T-helper 1 cell treated with Interleukin-12 subunit alpha and Interleukin-12 subunit beta and Interleukin-4 antibody, amounts not matched to agents 30 ng/mL and 1 ng/mL, for 36 hours (primary cell): ENCODE measurements around the gene AK8. TPM values are rescaled to one million over a fixed set of nuclear protein-coding genes. Genes with fewer than 3 reads are reported as not detected.

Experiments used
- intact Hi-C: fragments of 100-400 bp; cut with micrococcal nuclease; formaldehyde crosslinking; loops from one replicate; pipeline ENCODE4 v1.15.1; 2024
- total RNA-seq: library from RNA; stranded (reverse); gene quantifications from 2 replicates; pipeline ENCODE4 v1.2.3, GENCODE V29; 2022

AK8 gene
- total RNA-seq, 1 donor from 2014 or later = not detected

GRCh38 chr9:132887181-132888120 lies 9.4 kb upstream of the AK8 start:
- intact Hi-C loops = no loop called here

- intact Hi-C loops = no loop called here
These were observed 8.2 kb upstream of the AK8 start for GRCh38 chr9:132886334-132886725.

DNA sequence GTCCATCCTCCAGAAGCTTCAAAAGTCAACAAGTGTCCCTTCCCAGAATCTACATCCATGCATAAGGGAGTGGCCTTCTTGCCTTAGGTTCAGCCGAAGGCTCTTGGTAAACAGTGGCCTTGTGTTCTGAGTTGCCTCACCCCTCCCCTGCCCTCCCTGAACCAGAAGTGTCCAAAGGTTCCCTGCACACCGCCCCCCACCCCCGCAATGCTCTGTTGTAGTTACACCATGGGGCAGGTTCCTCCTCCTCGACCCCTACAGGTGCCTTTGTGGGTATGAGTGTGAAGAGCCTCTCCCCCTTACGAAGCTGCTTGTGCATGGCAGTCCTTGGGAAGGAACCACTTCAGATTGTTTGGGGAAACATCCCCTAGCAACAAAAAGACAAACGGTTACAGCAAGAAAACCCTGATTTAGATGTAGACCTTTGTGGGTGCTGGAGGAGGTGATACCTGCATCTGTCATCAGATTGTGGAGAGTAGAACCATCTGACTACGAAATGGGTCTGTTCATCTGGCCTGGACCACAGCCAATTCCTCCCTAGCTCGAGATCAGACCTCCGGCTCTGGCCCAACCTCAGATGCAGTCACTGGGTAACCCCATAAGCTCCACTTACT lies 7.7 kb upstream of the AK8 start:
- intact Hi-C loops = no loop called here

GRCh38 chr9:132883349-132884294 lies 5.5 kb upstream of the AK8 start:
- intact Hi-C loops = no loop called here

GRCh38 chr9:132882616-132883015 lies 4.5 kb upstream of the AK8 start:
- intact Hi-C loops = no loop called here

DNA sequence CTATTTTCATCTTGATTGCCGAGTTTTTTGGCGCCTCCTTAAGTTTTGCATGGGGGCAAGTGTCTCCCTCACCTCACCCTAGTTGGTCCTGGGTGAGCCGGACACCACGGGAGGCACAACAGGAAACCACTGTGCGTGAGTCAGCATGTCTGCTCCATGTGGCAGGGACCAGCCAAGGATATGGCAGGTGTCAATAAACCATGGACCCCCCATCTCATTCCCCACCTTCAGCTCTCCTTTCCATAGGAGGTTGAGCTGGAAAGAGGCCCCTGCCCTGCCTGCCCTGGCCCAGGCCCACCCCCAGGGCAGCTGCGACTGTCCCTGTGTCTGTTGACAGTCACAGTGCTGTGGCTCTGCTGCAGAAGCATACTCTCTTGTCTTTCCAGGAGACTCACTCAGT lies 3.7 kb upstream of the AK8 start:
- intact Hi-C loops = no loop called here

- intact Hi-C loops = no loop called here
These were observed 2.2 kb upstream of the AK8 start for GRCh38 chr9:132880324-132880661.

DNA sequence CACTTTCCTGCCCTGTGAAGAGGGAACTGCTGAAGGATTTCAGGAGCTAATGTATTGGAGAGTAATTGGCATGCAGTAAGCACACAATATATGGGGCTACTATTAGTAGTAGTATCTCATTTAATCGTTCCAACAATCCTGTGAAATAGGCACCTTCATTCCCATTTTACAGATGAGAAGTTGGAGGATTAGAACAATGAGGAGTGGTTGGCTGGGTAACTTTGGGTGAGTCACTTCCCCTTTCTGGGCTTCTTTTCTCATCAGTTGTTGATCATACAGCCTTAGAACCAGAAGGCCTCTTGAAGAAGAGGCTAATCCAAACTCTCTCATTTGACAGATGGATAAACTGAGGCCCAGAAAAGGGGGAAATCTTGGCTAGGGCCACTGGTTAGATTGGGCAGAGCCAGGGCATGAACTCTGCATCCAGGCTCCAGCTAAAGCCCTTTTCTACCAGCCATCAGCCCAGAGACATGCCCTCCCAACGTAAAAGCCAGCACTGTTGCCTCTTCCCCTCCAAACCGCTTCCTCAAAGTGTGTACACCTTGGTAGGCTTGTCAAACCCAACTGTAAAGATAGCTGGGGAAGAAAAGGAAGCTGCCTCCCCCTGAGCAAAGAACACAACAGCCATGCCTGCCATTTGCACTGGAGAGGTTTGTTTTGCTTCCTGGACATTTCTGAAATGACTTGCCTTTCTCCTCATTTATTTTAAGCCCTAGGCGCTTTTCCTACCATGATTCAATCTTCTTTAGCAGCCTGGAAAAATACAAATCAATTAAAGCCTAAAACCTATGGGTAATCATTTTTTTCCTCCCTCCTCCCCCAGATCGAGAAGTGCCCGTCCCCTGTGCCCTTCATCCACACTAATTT lies 1.6 kb upstream of the AK8 start:
- intact Hi-C loops = loop anchor here (2.0 to 5.0 kb wide), 3 partner anchors 143 to 1752 kb away; partner anchors contain the start of genes GTF3C5 and NUP214

DNA sequence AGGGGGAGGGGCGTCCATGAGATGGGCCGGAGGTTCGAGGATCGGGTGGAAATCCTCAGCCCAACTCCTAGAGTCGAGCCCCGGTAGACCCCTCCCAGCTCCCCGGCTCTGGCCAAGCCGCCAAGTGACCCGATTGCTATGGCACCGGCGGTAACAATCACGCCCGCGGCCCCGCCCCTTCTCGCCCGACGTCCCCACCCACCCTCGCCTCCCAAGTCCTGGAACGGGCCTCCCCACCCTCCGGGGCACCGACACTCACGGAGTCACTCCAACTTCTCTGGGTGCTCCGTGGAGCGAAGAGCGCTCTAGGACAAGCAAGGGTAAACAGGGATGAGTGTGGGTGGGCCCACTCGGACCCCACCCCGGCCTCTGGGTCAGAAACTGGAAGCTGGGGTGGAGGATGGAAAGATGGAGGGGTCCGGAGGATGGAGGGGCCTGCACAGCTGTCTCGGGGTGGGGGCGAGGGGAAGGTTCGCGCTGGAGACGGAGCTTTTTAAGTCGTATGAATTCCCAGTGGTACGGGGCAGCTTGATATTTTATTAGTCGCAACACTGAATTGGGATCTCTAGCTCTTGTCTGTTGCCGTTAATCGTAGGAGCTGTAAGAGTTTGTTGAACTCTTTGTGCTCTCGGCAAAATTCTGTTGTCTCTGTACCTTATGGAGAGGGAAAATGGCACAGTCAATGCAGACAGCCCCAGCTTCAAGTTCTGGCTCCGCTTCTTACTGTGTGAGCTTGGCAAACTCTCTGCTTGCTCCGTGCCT lies 792 bp upstream of the AK8 start, which contains the start of gene SPACA9:
Gene SPACA9 (plus strand): TSS at position 204 of the 762 bp plus-strand sequence. CDS start 5,050 bp downstream, outside the sequence.
- intact Hi-C loops = loop anchor here (1.0 to 5.0 kb wide), 6 partner anchors 23 to 1752 kb away; partner anchors contain the start of genes GTF3C4, GTF3C5, NUP214 and TSC1

DNA sequence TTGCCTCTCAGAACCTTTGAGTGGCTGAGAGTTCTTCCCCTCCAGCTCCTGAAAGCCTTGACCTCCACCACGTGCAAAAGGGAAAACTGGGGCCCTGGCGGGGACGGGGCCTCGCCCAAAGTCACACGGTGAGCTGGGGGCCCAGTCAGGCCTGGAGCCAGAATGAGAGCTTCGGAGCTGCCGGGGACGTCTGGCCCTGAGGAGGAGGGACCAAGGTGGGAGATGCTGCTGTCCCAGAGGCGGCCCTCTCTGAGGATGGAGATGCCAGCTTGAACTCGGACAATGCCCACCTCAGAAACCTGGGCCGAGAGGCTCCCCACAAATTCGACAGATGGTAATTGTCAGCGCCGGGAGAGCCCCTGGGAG lies 643 bp downstream of the AK8 start:
- intact Hi-C loops = loop anchor here (5.0 kb wide), 1 partner anchor 1750 kb away; the partner anchor contains the start of gene NUP214

DNA sequence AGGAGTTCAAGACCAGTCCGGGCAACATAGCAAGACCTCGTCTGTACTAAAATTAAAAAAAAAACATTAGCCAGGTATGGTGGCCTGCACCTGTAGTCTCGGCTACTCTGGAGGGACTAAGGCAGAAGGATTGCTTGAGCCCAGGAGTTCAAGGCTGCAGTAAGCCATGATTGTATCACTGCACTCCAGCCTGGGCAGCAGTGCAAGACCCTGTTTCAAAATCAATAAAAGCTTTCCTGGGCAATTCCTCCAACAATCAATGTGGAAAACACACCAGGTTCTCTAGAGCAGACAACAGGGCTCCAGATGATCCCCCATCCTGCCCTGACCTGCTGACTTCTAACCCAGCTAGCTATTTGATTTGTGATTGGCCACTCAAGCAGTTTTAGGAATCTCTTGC lies 1.2 kb downstream of the AK8 start:
- intact Hi-C loops = loop anchor here (5.0 kb wide), 1 partner anchor 1750 kb away; the partner anchor contains the start of gene NUP214

DNA sequence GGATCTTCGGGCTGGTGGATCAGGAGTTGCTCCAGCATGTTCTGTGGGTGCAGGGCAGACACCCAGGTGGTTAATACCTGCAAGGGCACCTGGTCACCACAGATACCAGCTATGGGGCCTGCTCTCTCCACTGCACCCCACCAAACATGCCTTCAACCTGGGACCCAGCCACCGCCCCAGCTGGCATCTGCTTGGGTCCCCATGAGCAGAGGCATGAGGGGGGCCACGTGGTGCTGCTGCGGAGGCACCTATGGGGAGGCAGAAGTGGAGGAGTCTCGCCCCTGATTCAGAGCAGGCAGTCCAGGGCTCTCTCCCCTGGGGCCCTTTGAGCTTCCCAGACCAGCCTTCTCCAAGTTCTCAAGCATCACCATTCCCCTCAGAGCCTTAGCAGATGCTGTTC lies 2.9 kb downstream of the AK8 start:
- intact Hi-C loops = loop anchor here (5.0 kb wide), 1 partner anchor 1748 kb away; the partner anchor contains the start of gene NUP214

DNA sequence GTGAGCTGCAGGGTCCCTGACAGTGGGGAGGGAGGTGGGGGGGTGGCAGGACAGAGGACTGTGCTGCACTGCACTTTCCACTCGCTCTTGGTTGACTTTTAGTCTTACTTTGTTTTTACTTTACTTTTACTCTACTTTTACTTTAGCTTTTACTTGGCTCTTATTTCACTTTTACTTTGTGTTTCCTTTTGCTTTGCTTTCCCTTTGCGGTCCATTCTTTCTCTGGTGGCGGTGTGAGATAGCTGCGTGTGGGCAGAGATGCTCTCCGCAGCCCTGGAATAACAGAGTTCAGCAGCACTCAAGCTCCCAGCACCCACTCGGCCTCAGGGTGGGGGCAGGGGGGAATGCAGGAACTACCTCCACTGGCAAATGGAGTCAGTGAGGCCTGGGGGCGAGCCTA lies 4.7 kb downstream of the AK8 start:
- intact Hi-C loops = no loop called here

GRCh38 chr9:132869266-132869665 lies 8.8 kb downstream of the AK8 start:
- intact Hi-C loops = no loop called here

- intact Hi-C loops = no loop called here
These were observed 11.2 kb downstream of the AK8 start for GRCh38 chr9:132866898-132867297.

GRCh38 chr9:132864691-132865090 lies 13.4 kb downstream of the AK8 start:
- intact Hi-C loops = no loop called here

GRCh38 chr9:132864277-132864676 lies 13.8 kb downstream of the AK8 start:
- intact Hi-C loops = no loop called here

GRCh38 chr9:132863096-132863495 lies 15.0 kb downstream of the AK8 start:
- intact Hi-C loops = no loop called here

- intact Hi-C loops = no loop called here
These were observed 15.6 kb downstream of the AK8 start for GRCh38 chr9:132862533-132862932.
